Measurements from ENCODE around the gene DYRK1B. TPM values are rescaled to one million over a fixed set of nuclear protein-coding genes. Genes with fewer than 3 reads are reported as not detected.
A peak's percentile ranks its signal among the peaks of the same experiment; 100 is the strongest.

Gene DYRK1B
- total RNA-seq, 2 experiments from 2014 or later = 5.4 to 7.0 TPM

DNA sequence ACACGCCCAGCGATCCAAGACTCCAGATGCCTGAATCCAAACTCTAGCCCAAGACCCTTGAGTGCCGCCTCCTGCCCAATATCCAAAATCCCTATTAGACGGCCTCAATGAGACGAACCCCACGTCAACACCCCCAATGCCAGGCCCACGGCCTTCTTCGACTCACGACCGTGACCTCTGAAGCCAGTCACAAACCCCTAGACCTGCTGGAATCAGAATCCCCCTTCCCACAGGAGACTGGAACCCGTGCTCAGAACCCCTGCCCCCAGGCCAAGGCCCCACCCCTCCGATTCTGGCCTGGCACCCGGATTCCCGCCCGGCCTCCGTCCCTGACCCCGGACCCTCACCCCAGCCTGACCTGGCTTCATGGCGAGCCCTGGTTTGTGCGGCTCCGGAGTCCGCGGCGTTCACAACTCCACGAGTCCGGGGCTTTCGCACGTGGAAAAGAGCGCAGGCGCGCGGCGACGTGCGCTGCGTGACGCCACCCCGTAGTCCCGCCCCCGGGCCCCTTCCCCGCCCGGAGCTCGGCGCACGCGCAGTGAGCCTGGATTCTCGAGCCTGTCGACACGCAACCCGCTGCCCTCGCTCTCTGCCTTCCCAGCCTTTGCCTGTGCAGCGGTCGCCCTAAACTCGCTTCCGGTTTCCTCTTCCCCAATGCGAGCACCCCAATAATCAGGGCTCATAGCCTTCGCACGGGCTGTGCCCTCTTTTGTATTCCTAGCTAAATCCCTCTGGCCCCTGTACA lies 12.1 kb upstream of the DYRK1B start, which contains the start of gene FBL:
Gene FBL (minus strand): TSS at position 447 of the 745 bp plus-strand sequence. CDS start 79 bp downstream, at position 368.
- H3K27me3 Mint-ChIP-seq = no peaks in the 10 kb centered on the region
- peaks cover 33% of the 10 kb centered on the region for H3K36me3 Mint-ChIP-seq (ENCODE audit: low read depth)
- intact Hi-C loops (cut with micrococcal nuclease) = no loop called here
- H3K27ac Mint-ChIP-seq = peak within 1 kb of the TSS; percentile 95
- POLR2A ChIA-PET = interaction anchor here (0.7 to 2.1 kb wide), 9 partner anchors 10 to 124 kb away, joined by 3 to 21 read pairs (median 3); partner anchors contain the start of genes DYRK1B and PSMC4
- peak within 1 kb of the TSS; percentile 91 for H3K4me3 Mint-ChIP-seq
- TF ChIP-seq, protein P1, sequence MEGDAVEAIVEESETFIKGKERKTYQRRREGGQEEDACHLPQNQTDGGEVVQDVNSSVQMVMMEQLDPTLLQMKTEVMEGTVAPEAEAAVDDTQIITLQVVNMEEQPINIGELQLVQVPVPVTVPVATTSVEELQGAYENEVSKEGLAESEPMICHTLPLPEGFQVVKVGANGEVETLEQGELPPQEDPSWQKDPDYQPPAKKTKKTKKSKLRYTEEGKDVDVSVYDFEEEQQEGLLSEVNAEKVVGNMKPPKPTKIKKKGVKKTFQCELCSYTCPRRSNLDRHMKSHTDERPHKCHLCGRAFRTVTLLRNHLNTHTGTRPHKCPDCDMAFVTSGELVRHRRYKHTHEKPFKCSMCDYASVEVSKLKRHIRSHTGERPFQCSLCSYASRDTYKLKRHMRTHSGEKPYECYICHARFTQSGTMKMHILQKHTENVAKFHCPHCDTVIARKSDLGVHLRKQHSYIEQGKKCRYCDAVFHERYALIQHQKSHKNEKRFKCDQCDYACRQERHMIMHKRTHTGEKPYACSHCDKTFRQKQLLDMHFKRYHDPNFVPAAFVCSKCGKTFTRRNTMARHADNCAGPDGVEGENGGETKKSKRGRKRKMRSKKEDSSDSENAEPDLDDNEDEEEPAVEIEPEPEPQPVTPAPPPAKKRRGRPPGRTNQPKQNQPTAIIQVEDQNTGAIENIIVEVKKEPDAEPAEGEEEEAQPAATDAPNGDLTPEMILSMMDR (IDR thresholded peaks at IDR 0.05) = no peak
- no peaks in the 10 kb centered on the region for H3K9me3 Mint-ChIP-seq
- ATAC-seq (peak; percentile 90), DNase-seq (peak; percentile 98)
- CTCF ChIA-PET = interaction anchor here (0.8 to 5.8 kb wide), 7 partner anchors 8 to 124 kb away, joined by 3 to 63 read pairs (median 17); partner anchors contain the start of genes DYRK1B and PSMC4
- H3K4me1 Mint-ChIP-seq (ENCODE audit: low read depth) = peaks cover 39% of the 10 kb centered on the region

DNA sequence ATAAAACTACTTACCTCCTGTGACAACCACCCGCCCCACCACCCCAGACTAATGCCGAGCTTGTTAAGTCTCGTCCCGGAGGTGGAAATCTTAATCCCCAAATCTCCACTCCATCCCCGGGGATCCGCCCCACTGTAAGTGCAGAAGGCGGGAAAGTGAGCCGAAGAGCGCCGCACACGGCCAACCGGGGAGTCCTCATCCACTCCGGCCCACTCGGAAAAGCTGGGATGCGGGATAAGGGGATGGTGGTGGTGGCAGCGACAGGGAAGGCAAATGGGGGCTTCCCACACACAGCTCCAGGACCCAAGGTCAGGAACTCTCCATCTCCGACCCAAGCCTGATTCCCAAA lies 11.6 kb upstream of the DYRK1B start:
- peaks cover 35% of the 10 kb centered on the region for H3K36me3 Mint-ChIP-seq (ENCODE audit: low read depth)
- POLR2A ChIA-PET = interaction anchor here (0.8 to 2.1 kb wide), 9 partner anchors 12 to 410 kb away, joined by 3 to 21 read pairs (median 5); partner anchors contain the start of genes DYRK1B, PSMC4 and RPS16
- DNase-seq (no peak), ATAC-seq (no peak)
- H3K9me3 Mint-ChIP-seq = no peaks in the 10 kb centered on the region
- intact Hi-C loops (cut with micrococcal nuclease) = no loop called here
- H3K4me3 Mint-ChIP-seq = peak overlapping the region; percentile 91
- peak overlapping the region; percentile 95 for H3K27ac Mint-ChIP-seq
- TF ChIP-seq, protein P1 (IDR thresholded peaks at IDR 0.05) = no peak
- CTCF ChIA-PET = interaction anchor here (0.8 to 5.8 kb wide), 8 partner anchors 9 to 125 kb away, joined by 3 to 63 read pairs (median 18); partner anchors contain the start of genes DYRK1B and PSMC4
- H3K4me1 Mint-ChIP-seq (ENCODE audit: low read depth) = peaks cover 40% of the 10 kb centered on the region
- H3K27me3 Mint-ChIP-seq = no peaks in the 10 kb centered on the region

DNA sequence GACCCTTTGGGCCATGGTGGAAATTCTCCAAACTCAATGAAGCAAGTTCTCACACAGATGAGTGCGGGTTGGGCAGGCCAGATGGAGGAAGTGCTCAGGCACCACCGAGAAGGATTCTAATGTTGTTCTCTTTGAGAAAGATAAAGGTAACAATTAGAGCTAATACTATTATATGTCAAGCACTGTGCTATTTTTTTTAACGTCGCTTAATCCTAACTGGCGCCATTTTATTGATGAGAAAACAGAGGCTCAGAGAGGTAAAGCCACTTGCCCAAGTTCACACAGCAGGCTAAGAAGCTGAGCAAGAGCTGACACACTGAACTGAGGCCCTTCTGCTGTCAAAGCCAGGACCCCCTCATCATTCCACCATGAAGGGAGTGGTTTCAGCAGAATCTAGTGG lies 11.2 kb upstream of the DYRK1B start:
- peak; percentile 19 for DNase-seq
- H3K4me3 Mint-ChIP-seq = peak overlapping the region; percentile 91
- no peaks in the 10 kb centered on the region for H3K27me3 Mint-ChIP-seq
- H3K27ac Mint-ChIP-seq = peak overlapping the region; percentile 95
- peak; percentile 12 for ATAC-seq
- no peaks in the 10 kb centered on the region for H3K9me3 Mint-ChIP-seq
- intact Hi-C loops (cut with micrococcal nuclease) = no loop called here
- H3K4me1 Mint-ChIP-seq (ENCODE audit: low read depth) = peaks cover 40% of the 10 kb centered on the region
- ChIA-PET CTCF (interaction anchor here (0.9 to 5.8 kb wide), 12 partner anchors 9 to 125 kb away, joined by 3 to 63 read pairs (median 9); partner anchors contain the start of genes DYRK1B and PSMC4), POLR2A (interaction anchor here (0.8 to 2.1 kb wide), 9 partner anchors 12 to 410 kb away, joined by 3 to 21 read pairs (median 5); partner anchors contain the start of genes DYRK1B, PSMC4 and RPS16)
- peaks cover 37% of the 10 kb centered on the region for H3K36me3 Mint-ChIP-seq (ENCODE audit: low read depth)
- TF ChIP-seq, protein P1 (IDR thresholded peaks at IDR 0.05) = no peak

DNA sequence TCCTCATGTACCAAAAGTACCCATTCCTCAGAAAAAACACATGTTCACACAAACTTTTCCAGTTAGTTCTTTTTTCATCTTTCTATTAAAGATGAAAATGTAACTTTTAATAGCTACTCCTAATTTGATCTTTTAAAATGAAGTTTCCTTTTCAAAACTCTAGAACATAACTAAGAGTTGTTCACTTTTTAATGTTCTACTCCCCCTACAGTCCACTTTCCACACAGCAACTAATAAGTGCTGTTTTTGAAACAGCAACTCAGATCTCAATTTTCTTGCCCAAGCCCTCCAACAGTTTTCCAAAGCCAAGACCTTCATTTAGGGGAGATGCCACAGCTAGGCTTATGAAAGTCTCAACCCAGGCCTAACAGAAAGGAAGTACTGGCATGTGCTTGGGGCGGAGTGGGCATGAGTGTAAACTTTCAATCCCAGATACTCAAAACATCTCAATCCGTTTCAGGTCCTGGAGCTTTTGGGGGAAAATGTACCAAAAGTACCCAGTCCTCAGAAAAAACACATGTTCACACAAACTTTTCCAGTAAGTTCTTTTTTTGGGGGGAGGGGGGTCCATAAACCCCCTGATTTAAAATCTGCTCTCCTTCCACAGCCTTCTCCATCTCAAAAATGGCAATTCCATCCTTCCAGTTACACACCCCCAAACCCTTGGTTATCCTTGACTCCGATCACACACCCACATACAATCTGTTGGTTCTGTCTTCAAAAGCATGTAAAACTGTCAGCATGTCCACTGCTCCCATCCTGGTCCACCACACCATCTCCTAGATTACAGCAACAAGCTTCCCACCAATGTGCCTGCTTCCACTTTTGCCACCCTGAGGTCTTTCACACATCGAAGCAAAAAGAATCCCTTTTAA lies 10.2 kb upstream of the DYRK1B start:
- intact Hi-C loops (cut with micrococcal nuclease) = loop anchor here (5.0 kb wide), 1 partner anchor 52 kb away; no protein-coding TSS in a partner anchor
- no peaks in the 10 kb centered on the region for H3K9me3 Mint-ChIP-seq

More for the DNA sequence above, 10.2 kb upstream of the DYRK1B start:
- ATAC-seq = no peak
- ChIA-PET POLR2A (interaction anchor here (0.7 to 2.1 kb wide), 7 partner anchors 10 to 409 kb away, joined by 3 to 8 read pairs (median 4); partner anchors contain the start of genes DYRK1B and RPS16), CTCF (interaction anchor here (0.6 to 5.8 kb wide), 25 partner anchors 8 to 246 kb away, joined by 3 to 63 read pairs (median 4); partner anchors contain the start of genes DYRK1B and PSMC4)
- Mint-ChIP-seq H3K4me3 (peak overlapping the region; percentile 91), H3K36me3 (ENCODE audit: low read depth) (peaks cover 45% of the 10 kb centered on the region), H3K27ac (peak overlapping the region; percentile 95), H3K27me3 (no peaks in the 10 kb centered on the region), H3K4me1 (ENCODE audit: low read depth) (peaks cover 46% of the 10 kb centered on the region)
- TF ChIP-seq, protein P1 (IDR thresholded peaks at IDR 0.05) = peak; percentile 63
- DNase-seq = peak; percentile 30
